Upper lobe of left lung (tissue), 6 donors: ENCODE results near the gene ZNRF1. TPM values are rescaled to one million over a fixed set of nuclear protein-coding genes. Genes with fewer than 3 reads are reported as not detected.

Source experiments
- ATAC-seq, 2 donors: fragments of 200-7000 bp; cut with Tn5 transposase; one replicate each; pipeline ENCODE4 v1.9.1; 2022; ENCODE audit warnings: mild to moderate bottlenecking in 2 of 2, moderate library complexity in 2 of 2; ENCODE audit not compliant: low FRiP score in 2 of 2
- DNase-seq, 2 donors: peaks; one replicate each; pipeline ENCODE4 v3.0.0-alpha.2; 2019 to 2020
- H3K27ac ChIP-seq, 4 donors: fragments of 200-600 bp; sonication (generic); one replicate each; pipeline ENCODE4 v1.5.1; 2016 to 2019
- H3K27me3 ChIP-seq, 4 donors: fragments of 200-600 bp; sonication (generic); one replicate each; pipeline ENCODE4 v1.5.1; 2017 to 2019
- H3K36me3 ChIP-seq, 4 donors: fragments of 200-600 bp; sonication (generic); one replicate each; pipeline ENCODE4 v1.5.1; 2016 to 2019
- H3K4me1 ChIP-seq, 4 donors: fragments of 200-600 bp; sonication (generic); one replicate each; pipeline ENCODE4 v1.5.1; 2018 to 2019
- H3K4me3 ChIP-seq, 4 donors: fragments of 200-600 bp; sonication (generic); one replicate each; pipeline ENCODE4 v1.5.1; 2017 to 2019; ENCODE audit warnings: mild to moderate bottlenecking in 2 of 4, moderate library complexity in 1 of 4
- H3K9me3 ChIP-seq, 4 donors: fragments of 200-600 bp; sonication (generic); one replicate each; pipeline ENCODE4 v1.5.1; 2018 to 2019
- CTCF ChIP-seq, 6 experiments: fragments of 450-650 bp in 4 of 6; fragments of 200-600 bp in 2 of 6; sonication (generic) in 2 of 6; IDR thresholded peaks; one replicate each; pipeline ENCODE4 v1.5.1; 2016 to 2019; ENCODE audit warnings: antibody characterized with exemption in 6 of 6
- EP300 ChIP-seq, 4 donors: sonication (generic); formaldehyde crosslinking; IDR thresholded peaks; one replicate each; pipeline ENCODE4 v1.5.1; 2017; ENCODE audit warnings: antibody characterized with exemption in 4 of 4, control low read depth in 2 of 4
- POLR2A ChIP-seq, 4 donors: fragments of 450-650 bp; IDR thresholded peaks; one replicate each; pipeline ENCODE4 v1.5.1; 2016 to 2017; ENCODE audit warnings: antibody characterized with exemption in 4 of 4, mild to moderate bottlenecking in 2 of 4
- POLR2AphosphoS5 ChIP-seq, 2 donors: sonication (generic); formaldehyde crosslinking; IDR thresholded peaks; one replicate each; pipeline ENCODE4 v1.5.1; 2017; ENCODE audit warnings: antibody characterized with exemption in 2 of 2
- WGBS, 2 donors: methylation state at CpG; one replicate each; pipeline ENCODE4 v1.1.5; 2017 to 2018; 5-methylcytosine and 5-hydroxymethylcytosine counted together
- total RNA-seq, 6 donors: library from RNA; depleted of rRNA in 4 of 6; stranded (reverse); fragments of >200 nt in 4 of 6; gene quantifications; one replicate each; pipeline versions ENCODE4 v1.1.0 to v1.2.1, GENCODE V29; 2016 to 2021
- donor health status: DM: no; HTN: no; CAD: no; lungs with moderate emphysema.
- donor health status: DM: no; HTN: yes; CAD: no; lungs with severe emphysema.

The ZNRF1 gene
- total RNA-seq, 6 donors from 2014 or later, result 18.5 to 40.0 (median 27.1) TPM

DNA sequence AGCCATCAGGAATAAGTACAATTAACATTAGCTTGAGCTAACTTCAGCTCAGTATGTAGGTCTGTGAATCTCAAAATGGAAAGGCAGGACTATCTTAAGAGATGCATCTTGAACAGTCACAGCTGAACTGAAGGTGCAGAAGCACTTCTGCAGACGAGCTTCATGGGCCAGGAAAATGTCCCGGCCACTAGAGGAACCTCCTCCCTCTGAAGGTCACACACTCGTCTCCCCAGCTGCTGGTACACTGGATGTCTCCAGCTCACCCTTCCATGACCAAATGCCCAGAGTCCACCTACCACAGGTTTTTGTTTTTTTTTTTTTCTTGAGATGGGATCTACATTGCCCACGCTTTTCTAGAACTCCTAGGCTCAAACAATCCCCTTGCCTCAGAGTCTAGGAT, 47.1 kb upstream of the ZNRF1 start:
- WGBS, 2 donors, result 81 to 82% methylated on average over 4 of the region's 4 CpGs
- Histone ChIP-seq H3K36me3 (peaks cover 4 to 83% (median 39%) of the 10 kb centered on the region in 4 donors), H3K9me3 (no peaks in the 10 kb centered on the region)

GRCh38 chr16:74954763-74955162, 44.1 kb upstream of the ZNRF1 start:
- H3K36me3 ChIP-seq, result peaks cover 0 to 69% (median 29%) of the 10 kb centered on the region in 4 donors
- 90 to 92% methylated on average over 4 of the region's 4 CpGs for WGBS, 2 donors
- no peak for ATAC-seq

More for the DNA sequence above, 47.1 kb upstream of the ZNRF1 start:
- Histone ChIP-seq H3K4me3 (no peak overlapping the region), H3K27ac (no peak overlapping the region), H3K27me3 (no peaks in the 10 kb centered on the region), H3K4me1 (no peaks in the 10 kb centered on the region)
- ATAC-seq (no peak), DNase-seq (no peak)
- TF ChIP-seq POLR2AphosphoS5 (IDR thresholded peaks at IDR 0.05) (no peak), POLR2A (IDR thresholded peaks at IDR 0.05) (no peak), EP300 (IDR thresholded peaks at IDR 0.05) (no peak), CTCF (IDR thresholded peaks at IDR 0.05) (no peak)

GRCh38 chr16:74973304-74973703, 25.5 kb upstream of the ZNRF1 start:
- Histone ChIP-seq H3K27me3 (no peaks in the 10 kb centered on the region), H3K36me3 (peaks cover 0 to 16% (median 8%) of the 10 kb centered on the region in 4 donors), H3K4me3 (no peak overlapping the region), H3K9me3 (no peaks in the 10 kb centered on the region), H3K27ac (no peak overlapping the region), H3K4me1 (no peaks in the 10 kb centered on the region)
- ATAC-seq, result no peak
- DNase-seq, result no peak
- WGBS, 2 donors, result 91 to 98% methylated on average over 8 to 10 of the region's 10 CpGs
- no peak for TF ChIP-seq CTCF (IDR thresholded peaks at IDR 0.05)
- no peak for TF ChIP-seq EP300 (IDR thresholded peaks at IDR 0.05)
- TF ChIP-seq POLR2AphosphoS5 (IDR thresholded peaks at IDR 0.05), result no peak
- no peak for TF ChIP-seq POLR2A (IDR thresholded peaks at IDR 0.05)

More at GRCh38 chr16:74954763-74955162, 44.1 kb upstream of the ZNRF1 start:
- Histone ChIP-seq H3K4me3 (no peak overlapping the region), H3K27ac (no peak overlapping the region), H3K27me3 (no peaks in the 10 kb centered on the region), H3K4me1 (no peaks in the 10 kb centered on the region), H3K9me3 (no peaks in the 10 kb centered on the region)
- no peak for TF ChIP-seq CTCF (IDR thresholded peaks at IDR 0.05)
- no peak for TF ChIP-seq POLR2A (IDR thresholded peaks at IDR 0.05)
- TF ChIP-seq POLR2AphosphoS5 (IDR thresholded peaks at IDR 0.05), result no peak
- no peak for TF ChIP-seq EP300 (IDR thresholded peaks at IDR 0.05)
- no peak for DNase-seq

- Histone ChIP-seq H3K9me3 (no peaks in the 10 kb centered on the region), H3K27ac (no peak overlapping the region), H3K27me3 (no peaks in the 10 kb centered on the region), H3K4me1 (no peaks in the 10 kb centered on the region), H3K36me3 (peaks cover 0 to 16% (median 8%) of the 10 kb centered on the region in 4 donors), H3K4me3 (no peak overlapping the region)
- ATAC-seq (no peak), DNase-seq (no peak)
- WGBS, 2 donors, result 79 to 81% methylated on average over 5 of the region's 5 CpGs
- TF ChIP-seq POLR2A (IDR thresholded peaks at IDR 0.05) (no peak), EP300 (IDR thresholded peaks at IDR 0.05) (no peak), CTCF (IDR thresholded peaks at IDR 0.05) (no peak), POLR2AphosphoS5 (IDR thresholded peaks at IDR 0.05) (no peak)
These were observed 23.2 kb upstream of the ZNRF1 start for GRCh38 chr16:74975591-74975990.

GRCh38 chr16:74982256-74982655, 16.6 kb upstream of the ZNRF1 start:
- H3K9me3 ChIP-seq, result no peaks in the 10 kb centered on the region
- DNase-seq (no peak), ATAC-seq (no peak)
- H3K4me3 ChIP-seq, result no peak overlapping the region
- TF ChIP-seq EP300 (IDR thresholded peaks at IDR 0.05) (no peak), POLR2A (IDR thresholded peaks at IDR 0.05) (no peak), POLR2AphosphoS5 (IDR thresholded peaks at IDR 0.05) (no peak), CTCF (IDR thresholded peaks at IDR 0.05) (no peak)
- no peak overlapping the region for H3K27ac ChIP-seq
- peaks cover 0 to 13% (median 9%) of the 10 kb centered on the region in 4 donors for H3K4me1 ChIP-seq
- no peaks in the 10 kb centered on the region for H3K27me3 ChIP-seq
- WGBS, 2 donors, result 76 to 90% methylated on average over 1 of the region's 1 CpG
- H3K36me3 ChIP-seq, result peaks cover 0 to 7% (median 3%) of the 10 kb centered on the region in 4 donors
